HG02870 (cell line): ENCODE measurements around the gene FHIT.

ENCODE experiments used
- ATAC-seq: cut with Tn5 transposase; IDR thresholded peaks from one replicate; pipeline ENCODE4 v1.9.1; 2021; ENCODE audit warnings: mild to moderate bottlenecking, moderate library complexity; ENCODE audit not compliant: unreplicated experiment

The FHIT gene

GRCh38 chr3:60045686-60046085 lies 1205.6 kb downstream of the FHIT start:
- no peak for ATAC-seq

GRCh38 chr3:60036803-60037202 lies 1214.4 kb downstream of the FHIT start:
- no peak for ATAC-seq

GRCh38 chr3:60033901-60034453 lies 1217.3 kb downstream of the FHIT start:
- ATAC-seq: no peak

GRCh38 chr3:60030982-60031381 lies 1220.3 kb downstream of the FHIT start:
- no peak for ATAC-seq

- no peak for ATAC-seq
These were observed 1223.0 kb downstream of the FHIT start for GRCh38 chr3:60028233-60028632.

GRCh38 chr3:60027335-60027734 lies 1223.9 kb downstream of the FHIT start:
- no peak for ATAC-seq

GRCh38 chr3:60025096-60026050 lies 1225.9 kb downstream of the FHIT start:
- ATAC-seq: no peak

GRCh38 chr3:60024400-60024799 lies 1226.9 kb downstream of the FHIT start:
- ATAC-seq: no peak

- no peak for ATAC-seq
These were observed 1228.1 kb downstream of the FHIT start for GRCh38 chr3:60023189-60023588.

- ATAC-seq: peak; percentile 70
These were observed 1233.6 kb downstream of the FHIT start for GRCh38 chr3:60017631-60018030.

GRCh38 chr3:60015032-60015705 lies 1236.1 kb downstream of the FHIT start:
- ATAC-seq: no peak

- no peak for ATAC-seq
These were observed 1238.0 kb downstream of the FHIT start for GRCh38 chr3:60013241-60013640.

GRCh38 chr3:60011218-60011617 lies 1240.0 kb downstream of the FHIT start:
- no peak for ATAC-seq

GRCh38 chr3:60010781-60011180 lies 1240.5 kb downstream of the FHIT start:
- peak; percentile 98 for ATAC-seq

GRCh38 chr3:60009931-60010478 lies 1241.2 kb downstream of the FHIT start:
- no peak for ATAC-seq

- ATAC-seq: no peak
These were observed 1249.9 kb downstream of the FHIT start for GRCh38 chr3:60001369-60001768.

GRCh38 chr3:60000311-60001105 lies 1250.7 kb downstream of the FHIT start:
- no peak for ATAC-seq

GRCh38 chr3:59998058-59998457 lies 1253.2 kb downstream of the FHIT start:
- ATAC-seq: no peak

- no peak for ATAC-seq
These were observed 1253.7 kb downstream of the FHIT start for GRCh38 chr3:59997583-59997982.

GRCh38 chr3:59996056-59996455 lies 1255.2 kb downstream of the FHIT start:
- ATAC-seq: no peak

- no peak for ATAC-seq
These were observed 1255.7 kb downstream of the FHIT start for GRCh38 chr3:59995563-59995962.
